IMR-90 (cell line): Measurements from ENCODE around the gene ADARB2. TPM values are rescaled to one million over a fixed set of nuclear protein-coding genes. Genes with fewer than 3 reads are reported as not detected.

Source experiments
- ATAC-seq: fragments of 200-7000 bp; cut with Tn5 transposase; 2 replicates; pipeline ENCODE4 v1.9.1; 2020; ENCODE audit warnings: low read depth, mild to moderate bottlenecking, moderate library complexity
- BruUV-seq: library from RNA; stranded (reverse); fragments of 400-500 nt; replicated peaks from 2 replicates; lab custom pipeline; 2021; lab: Mats Ljungman, UMichigan
- CTCF ChIA-PET: fragments of 300-600 bp; formaldehyde crosslinking; extraction: SDS; loops from one replicate; lab custom pipeline; 2021; ENCODE audit warnings: antibody characterized with exemption; lab: Yijun Ruan, JAX
- POLR2A ChIA-PET: fragments of 300-600 bp; sonication (Branson Sonifier 250); formaldehyde crosslinking; loops from one replicate; lab custom pipeline; 2022; ENCODE audit warnings: antibody characterized with exemption; ENCODE audit not compliant: unreplicated experiment; lab: Charles Lee
- DNase-seq: peaks from one replicate; pipeline ENCODE4 v3.0.0; 2013
- H2AFZ ChIP-seq: replicated peaks from 2 replicates; pipeline ENCODE3; 2013; ENCODE audit warnings: low read length, mild to moderate bottlenecking; ENCODE audit not compliant: poor library complexity
- H2AK5ac ChIP-seq: 2 replicates; pipeline ENCODE4 v1.6.1; 2013; ENCODE audit warnings: low read depth, low read length, inconsistent platforms
- H2AK9ac ChIP-seq: replicated peaks from 2 replicates; pipeline ENCODE3; 2013; ENCODE audit warnings: mild to moderate bottlenecking, low read depth, low read length, moderate library complexity; ENCODE audit not compliant: poor library complexity
- H2BK120ac ChIP-seq: 2 replicates; pipeline ENCODE4 v1.6.1; 2013; ENCODE audit warnings: low read depth, low read length, inconsistent platforms
- H2BK15ac ChIP-seq: 3 replicates; pipeline ENCODE4 v1.6.1; 2013; ENCODE audit warnings: low read depth, low read length, inconsistent platforms
- H2BK20ac ChIP-seq: 2 replicates; pipeline ENCODE4 v1.6.1; 2013; ENCODE audit warnings: low read depth, mild to moderate bottlenecking, inconsistent platforms, low read length, moderate library complexity
- H2BK5ac ChIP-seq: 2 replicates; pipeline ENCODE4 v1.6.1; 2013; ENCODE audit warnings: mild to moderate bottlenecking, low read depth, low read length, inconsistent platforms; ENCODE audit not compliant: poor library complexity, severe bottlenecking
- H3K14ac ChIP-seq: replicated peaks from 2 replicates; pipeline ENCODE4 v1.6.1; 2013; ENCODE audit warnings: low read depth, low read length, inconsistent platforms
- H3K18ac ChIP-seq: 2 replicates; pipeline ENCODE4 v1.6.1; 2013; ENCODE audit warnings: low read depth, low read length, control low read depth
- H3K23ac ChIP-seq: 2 replicates; pipeline ENCODE4 v1.6.1; 2013; ENCODE audit warnings: low read depth, low read length, inconsistent platforms
- H3K27ac ChIP-seq: 2 replicates; pipeline ENCODE4 v1.5.1; 2013; ENCODE audit warnings: mild to moderate bottlenecking, control low read depth, low read length; ENCODE audit not compliant: insufficient read depth
- H3K27me3 ChIP-seq: 2 replicates; pipeline ENCODE4 v1.6.1; 2013; ENCODE audit warnings: low read length; ENCODE audit not compliant: control insufficient read depth, insufficient read depth
- H3K36me3 ChIP-seq: 2 replicates; pipeline ENCODE4 v1.6.1; 2013; ENCODE audit warnings: low read length, mixed read lengths; ENCODE audit not compliant: control insufficient read depth, insufficient read depth
- H3K4ac ChIP-seq: 2 replicates; pipeline ENCODE4 v1.6.1; 2013; ENCODE audit warnings: low read depth, low read length, inconsistent platforms
- H3K4me1 ChIP-seq: 2 replicates; pipeline ENCODE4 v1.6.1; 2013; ENCODE audit warnings: low read length, mixed read lengths; ENCODE audit not compliant: control insufficient read depth, insufficient read depth
- H3K4me2 ChIP-seq: 2 replicates; pipeline ENCODE4 v1.6.1; 2013; ENCODE audit warnings: low read depth, mild to moderate bottlenecking, control low read depth, low read length, moderate library complexity
- H3K4me3 ChIP-seq: 2 replicates; pipeline ENCODE4 v1.5.1; 2013; ENCODE audit warnings: low read depth, mild to moderate bottlenecking, control low read depth, low read length, moderate library complexity; ENCODE audit not compliant: insufficient read depth
- H3K56ac ChIP-seq: 2 replicates; pipeline ENCODE4 v1.6.1; 2013; ENCODE audit warnings: low read length, inconsistent platforms; ENCODE audit not compliant: insufficient read depth; ENCODE audit errors: extremely low read depth
- H3K79me1 ChIP-seq, 2 experiments: 2 replicates each; pipeline ENCODE4 v1.6.1; 2013; ENCODE audit warnings: low read length in 2 of 2, inconsistent platforms in 1 of 2, low read depth in 1 of 2
- H3K9ac ChIP-seq: 2 replicates; pipeline ENCODE4 v1.6.1; 2013; ENCODE audit warnings: low read depth, low read length, control low read depth
- H3K9me1 ChIP-seq: 2 replicates; pipeline ENCODE4 v1.6.1; 2013; ENCODE audit warnings: low read length, inconsistent platforms; ENCODE audit not compliant: insufficient read depth
- H3K9me3 ChIP-seq: 2 replicates; pipeline ENCODE4 v1.6.1; 2013; ENCODE audit warnings: low read length; ENCODE audit not compliant: control insufficient read depth, insufficient read depth
- H4K20me1 ChIP-seq: 2 replicates; pipeline ENCODE4 v1.6.1; 2013; ENCODE audit warnings: low read length, inconsistent platforms; ENCODE audit not compliant: insufficient read depth
- H4K5ac ChIP-seq: 2 replicates; pipeline ENCODE4 v1.6.1; 2013; ENCODE audit warnings: mild to moderate bottlenecking, low read depth, low read length, control low read depth
- H4K8ac ChIP-seq, 2 experiments: 2 replicates each; pipeline ENCODE4 v1.6.1; 2013; ENCODE audit warnings: low read depth in 2 of 2, low read length in 2 of 2, control low read depth in 1 of 2, inconsistent platforms in 1 of 2
- H4K91ac ChIP-seq: 2 replicates; pipeline ENCODE4 v1.6.1; 2013; ENCODE audit warnings: low read depth, low read length, inconsistent platforms; ENCODE audit not compliant: insufficient read depth
- BHLHE40 ChIP-seq: fragments of 150-350 bp; IDR thresholded peaks from 2 replicates; pipeline ENCODE4 v1.6.1; 2016; ENCODE audit warnings: mild to moderate bottlenecking, low read depth, low read length
- CEBPB ChIP-seq: IDR thresholded peaks from 2 replicates; pipeline ENCODE4 v1.6.1; 2012; ENCODE audit warnings: low read depth, low read length, improper control_type of control experiment
- CHD1 ChIP-seq: IDR thresholded peaks from 2 replicates; pipeline ENCODE4 v1.6.1; 2012; ENCODE audit warnings: low read depth, low read length, improper control_type of control experiment
- CTCF ChIP-seq: conservative IDR thresholded peaks from 2 replicates; pipeline ENCODE4 v1.5.1; 2012; ENCODE audit warnings: mild to moderate bottlenecking, low read depth, low read length, improper control_type of control experiment
- FOS ChIP-seq: fragments of 150-350 bp; IDR thresholded peaks from 2 replicates; pipeline ENCODE4 v1.6.1; 2016; ENCODE audit warnings: low read depth, low read length
- MAZ ChIP-seq: IDR thresholded peaks from 2 replicates; pipeline ENCODE4 v1.6.1; 2012; ENCODE audit warnings: low read depth, mild to moderate bottlenecking, low read length, improper control_type of control experiment, moderate library complexity, borderline replicate concordance
- MXI1 ChIP-seq: IDR thresholded peaks from 2 replicates; pipeline ENCODE4 v1.6.1; 2012; ENCODE audit warnings: low read depth, mild to moderate bottlenecking, low read length, moderate library complexity, borderline replicate concordance
- NFE2L2 ChIP-seq: fragments of 150-350 bp; IDR thresholded peaks from 2 replicates; pipeline ENCODE4 v1.6.1; 2016; ENCODE audit warnings: low read depth, mild to moderate bottlenecking, low read length
- POLR2A ChIP-seq: IDR thresholded peaks from 2 replicates; pipeline ENCODE4 v1.6.1; 2012; ENCODE audit warnings: mild to moderate bottlenecking, low read depth, low read length
- RAD21 ChIP-seq: IDR thresholded peaks from 2 replicates; pipeline ENCODE4 v1.6.1; 2012; ENCODE audit warnings: low read length, improper control_type of control experiment
- RFX5 ChIP-seq: IDR thresholded peaks from 2 replicates; pipeline ENCODE4 v1.8.0; 2012; ENCODE audit warnings: low read depth, mild to moderate bottlenecking, low read length, moderate library complexity
- SMC3 ChIP-seq: fragments of 150-350 bp; IDR thresholded peaks from 2 replicates; pipeline ENCODE4 v1.6.1; 2016; ENCODE audit warnings: low read depth, mild to moderate bottlenecking, antibody characterized with exemption, low read length, moderate library complexity
- WGBS, 2 experiments: methylation state at CpG; one replicate each; pipeline versions ENCODE4 v1.1.5 to v1.1.7; 2013; ENCODE audit warnings: missing lambda C conversion rate in 2 of 2; ENCODE audit not compliant: insufficient read length in 1 of 2; ENCODE audit errors: extremely low coverage in 2 of 2; 5-methylcytosine and 5-hydroxymethylcytosine counted together
- dilution Hi-C: fragments of 300-500 bp; cut with HindIII; formaldehyde crosslinking; loops from one replicate; pipeline ENCODE4 v1.14.3; 2018; ENCODE audit warnings: low sequenced_read_pairs; ENCODE audit not compliant: unreplicated experiment
- in situ Hi-C: fragments of 300-500 bp; cut with MboI; formaldehyde crosslinking; loops from 3 replicates; pipeline ENCODE4 v1.14.3; 2019; ENCODE audit warnings: low sequenced_read_pairs, inconsistent platforms, mixed read lengths
- intact Hi-C: fragments of 100-400 bp; cut with micrococcal nuclease; formaldehyde crosslinking; loops from 2 replicates; pipeline ENCODE4 v1.10.0; 2022
- polyA plus RNA-seq, 3 experiments: library from polyadenylated mRNA; depleted of rRNA; stranded (reverse); fragments of >200 nt; gene quantifications; 2 replicates each; pipeline ENCODE4 v1.2.3, GENCODE V29; 2012; ENCODE audit warnings: low replicate concordance in 1 of 3
- total RNA-seq: library from RNA; depleted of rRNA; stranded (reverse); fragments of >200 nt; gene quantifications from 2 replicates; pipeline ENCODE4 v1.2.3, GENCODE V29; 2012

ADARB2 gene
- total and polyA plus RNA-seq, 2 of the 4 experiments (the other 2 are of a cell fraction), result not detected

DNA sequence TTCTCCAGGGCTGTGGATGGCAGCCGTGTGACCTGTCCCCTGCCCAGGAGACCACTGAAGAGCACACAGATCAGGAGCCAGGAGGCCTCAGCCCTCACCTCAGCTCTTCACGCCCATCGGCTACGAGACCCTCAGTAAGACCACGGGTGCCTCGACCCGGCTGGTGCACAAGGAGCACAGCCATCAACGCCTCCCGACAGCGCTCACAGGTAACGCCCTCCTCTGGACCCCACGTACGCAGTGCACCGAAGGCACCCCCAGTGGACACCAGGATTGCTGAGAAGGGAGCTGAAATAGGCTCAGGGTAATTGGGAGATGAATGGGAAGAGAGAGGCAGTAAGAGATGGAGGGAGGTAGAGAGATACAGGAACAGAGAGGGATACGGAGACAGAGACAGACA lies 389.8 kb downstream of the ADARB2 start:
- Histone ChIP-seq H4K5ac (no peak overlapping the region), H3K79me1 (no peaks in the 10 kb centered on the region), H3K4me1 (no peaks in the 10 kb centered on the region), H2AFZ (no peak overlapping the region), H3K4me3 (no peak overlapping the region), H3K14ac (no peak overlapping the region), H2AK5ac (no peak overlapping the region), H3K36me3 (no peaks in the 10 kb centered on the region), H3K23ac (no peak overlapping the region), H2AK9ac (no peak overlapping the region), H3K9ac (no peak overlapping the region), H2BK20ac (no peak overlapping the region), H4K20me1 (no peaks in the 10 kb centered on the region), H3K4me2 (no peak overlapping the region), H3K18ac (no peak overlapping the region), H4K91ac (no peak overlapping the region), H3K9me3 (peaks cover 37% of the 10 kb centered on the region), H3K9me1 (no peaks in the 10 kb centered on the region), H3K4ac (no peak overlapping the region), H2BK120ac (no peak overlapping the region), H3K27ac (no peak overlapping the region), H2BK5ac (no peak overlapping the region), H2BK15ac (no peak overlapping the region), H3K27me3 (no peaks in the 10 kb centered on the region), H3K56ac (no peak overlapping the region), H4K8ac (no peak overlapping the region)
- dilution Hi-C loops (no loop called here), intact Hi-C loops (no loop called here), in situ Hi-C loops (no loop called here)
- BruUV-seq, result no TSS peak
- TF ChIP-seq NFE2L2, result no peak
- no peak for TF ChIP-seq POLR2A
- TF ChIP-seq RFX5, result no peak
- no peak for TF ChIP-seq CEBPB
- TF ChIP-seq MAZ, result no peak
- no peak for TF ChIP-seq SMC3
- no peak for TF ChIP-seq CHD1
- no peak for TF ChIP-seq MXI1
- no peak for TF ChIP-seq BHLHE40
- TF ChIP-seq RAD21, result no peak
- no peak for TF ChIP-seq FOS
- TF ChIP-seq CTCF, result no peak
- WGBS, 2 experiments, result 86% methylated on average over 13 of the region's 15 CpGs; no CpG with 5 or more reads in 1 of the 2 experiments
- DNase-seq, result no peak
- ChIA-PET POLR2A (no interaction called here), CTCF (no interaction called here)
- ATAC-seq, result no peak
